ENCODE measurements around the gene EXD2.
"Not testable (repeated sequence)": the region's sequence is repeated elsewhere in the genome, so short reads cannot be mapped to it uniquely, and the experiment has no call there.

EXD2 gene

GRCh38 chr14:69182580-69182979, 8.7 kb upstream of the EXD2 start:
- H3K79me2 ChIP-seq (ENCODE audit: control insufficient read depth, insufficient read depth, low read length, poor library complexity); DNase-seq; H4K91ac ChIP-seq (ENCODE audit: low read depth, low read length); H4K12ac ChIP-seq (ENCODE audit: low read depth, low read length); H3K27me3 ChIP-seq (ENCODE audit: insufficient read depth, low read length); H3K36me3 ChIP-seq (ENCODE audit: control insufficient read depth in 1 of 2, insufficient read depth in 2 of 2, low read length in 2 of 2); H3K4me1 ChIP-seq (ENCODE audit: control insufficient read depth in 1 of 2, insufficient read depth in 2 of 2, low read length in 2 of 2); H3K9me3 ChIP-seq (ENCODE audit: insufficient read depth, low read depth, low read length); H2BK5ac ChIP-seq (ENCODE audit: low read depth, low read length, poor library complexity); H2BK12ac ChIP-seq (ENCODE audit: low read length); H3K27ac ChIP-seq (ENCODE audit: low read depth, low read length); H3K14ac ChIP-seq (ENCODE audit: low read length); H2AK5ac ChIP-seq (ENCODE audit: low read length); H3K79me1 ChIP-seq (ENCODE audit: low read length); H3K4ac ChIP-seq (ENCODE audit: low read depth, low read length); H3K9ac ChIP-seq (ENCODE audit: low read length); H3K4me3 ChIP-seq (ENCODE audit: low read depth, low read length); H2BK120ac ChIP-seq (ENCODE audit: insufficient read depth, low read length, poor library complexity); H4K8ac ChIP-seq (ENCODE audit: low read depth, low read length); H3K23ac ChIP-seq (ENCODE audit: low read length); H3K4me2 ChIP-seq (ENCODE audit: low read length); H3K18ac ChIP-seq (ENCODE audit: low read length); H2AFZ ChIP-seq (ENCODE audit: insufficient read depth, low read length, poor library complexity): not testable (repeated sequence)
- WGBS (ENCODE audit: extremely low coverage, insufficient coverage, insufficient read length) = no CpG with 5 or more reads among the region's 1 CpG

GRCh38 chr14:69183735-69184134, 7.6 kb upstream of the EXD2 start:
- H3K36me3 ChIP-seq (ENCODE audit: control insufficient read depth in 1 of 2, insufficient read depth in 2 of 2, low read length in 2 of 2) = no peaks in the 10 kb centered on the region
- no peak overlapping the region for H2AK5ac ChIP-seq (ENCODE audit: low read length)
- H4K8ac ChIP-seq (ENCODE audit: low read depth, low read length) = no peak overlapping the region
- WGBS (ENCODE audit: extremely low coverage, insufficient coverage, insufficient read length) = no CpG with 5 or more reads among the region's 4 CpGs
- H2BK5ac ChIP-seq (ENCODE audit: low read depth, low read length, poor library complexity) = no peak overlapping the region
- no peaks in the 10 kb centered on the region for H3K27me3 ChIP-seq (ENCODE audit: insufficient read depth, low read length)
- no peaks in the 10 kb centered on the region for H3K79me1 ChIP-seq (ENCODE audit: low read length)
- H3K4me2 ChIP-seq (ENCODE audit: low read length) = no peak overlapping the region
- H3K4me3 ChIP-seq (ENCODE audit: low read depth, low read length) = no peak overlapping the region
- no peak overlapping the region for H2BK12ac ChIP-seq (ENCODE audit: low read length)
- H3K79me2 ChIP-seq (ENCODE audit: control insufficient read depth, insufficient read depth, low read length, poor library complexity) = no peaks in the 10 kb centered on the region
- no peak overlapping the region for H3K14ac ChIP-seq (ENCODE audit: low read length)
- DNase-seq = no peak
- H2BK120ac ChIP-seq (ENCODE audit: insufficient read depth, low read length, poor library complexity) = no peak overlapping the region
- H3K9ac ChIP-seq (ENCODE audit: low read length) = no peak overlapping the region
- H3K27ac ChIP-seq (ENCODE audit: low read depth, low read length) = no peak overlapping the region
- H3K4ac ChIP-seq (ENCODE audit: low read depth, low read length) = no peak overlapping the region
- no peak overlapping the region for H3K23ac ChIP-seq (ENCODE audit: low read length)
- H3K4me1 ChIP-seq (ENCODE audit: control insufficient read depth in 1 of 2, insufficient read depth in 2 of 2, low read length in 2 of 2) = no peaks in the 10 kb centered on the region
- no peak overlapping the region for H4K91ac ChIP-seq (ENCODE audit: low read depth, low read length)
- no peaks in the 10 kb centered on the region for H3K9me3 ChIP-seq (ENCODE audit: insufficient read depth, low read depth, low read length)
- H2AFZ ChIP-seq (ENCODE audit: insufficient read depth, low read length, poor library complexity) = no peak overlapping the region
- no peak overlapping the region for H4K12ac ChIP-seq (ENCODE audit: low read depth, low read length)
- H3K18ac ChIP-seq (ENCODE audit: low read length) = no peak overlapping the region

- Histone ChIP-seq H3K4me2 (ENCODE audit: low read length) (no peak overlapping the region), H3K36me3 (ENCODE audit: control insufficient read depth in 1 of 2, insufficient read depth in 2 of 2, low read length in 2 of 2) (no peaks in the 10 kb centered on the region)
Measured at GRCh38 chr14:69190191-69190590, 1.1 kb upstream of the EXD2 start.

GRCh38 chr14:69193721-69194120, 2.4 kb downstream of the EXD2 start:
- Histone ChIP-seq H2AK5ac (ENCODE audit: low read length) (no peak overlapping the region), H3K4me3 (ENCODE audit: low read depth, low read length) (no peak overlapping the region), H3K4ac (ENCODE audit: low read depth, low read length) (no peak overlapping the region), H3K79me2 (ENCODE audit: control insufficient read depth, insufficient read depth, low read length, poor library complexity) (peaks cover 3% of the 10 kb centered on the region), H3K23ac (ENCODE audit: low read length) (no peak overlapping the region), H3K9me3 (ENCODE audit: insufficient read depth, low read depth, low read length) (no peaks in the 10 kb centered on the region), H2BK120ac (ENCODE audit: insufficient read depth, low read length, poor library complexity) (no peak overlapping the region), H2BK12ac (ENCODE audit: low read length) (no peak overlapping the region), H2BK5ac (ENCODE audit: low read depth, low read length, poor library complexity) (no peak overlapping the region), H3K9ac (ENCODE audit: low read length) (no peak overlapping the region), H3K4me2 (ENCODE audit: low read length) (no peak overlapping the region), H4K12ac (ENCODE audit: low read depth, low read length) (no peak overlapping the region), H3K18ac (ENCODE audit: low read length) (no peak overlapping the region), H3K36me3 (ENCODE audit: control insufficient read depth in 1 of 2, insufficient read depth in 2 of 2, low read length in 2 of 2) (no peaks in the 10 kb centered on the region), H4K8ac (ENCODE audit: low read depth, low read length) (no peak overlapping the region), H3K79me1 (ENCODE audit: low read length) (peaks cover 5% of the 10 kb centered on the region), H3K27ac (ENCODE audit: low read depth, low read length) (no peak overlapping the region), H2AFZ (ENCODE audit: insufficient read depth, low read length, poor library complexity) (no peak overlapping the region), H3K14ac (ENCODE audit: low read length) (no peak overlapping the region), H4K91ac (ENCODE audit: low read depth, low read length) (no peak overlapping the region), H3K27me3 (ENCODE audit: insufficient read depth, low read length) (no peaks in the 10 kb centered on the region), H3K4me1 (ENCODE audit: control insufficient read depth in 1 of 2, insufficient read depth in 2 of 2, low read length in 2 of 2) (no peaks in the 10 kb centered on the region)
- DNase-seq = no peak
- no CpG with 5 or more reads among the region's 5 CpGs for WGBS (ENCODE audit: extremely low coverage, insufficient coverage, insufficient read length)

More at GRCh38 chr14:69190191-69190590, 1.1 kb upstream of the EXD2 start:
- Histone ChIP-seq H3K9me3 (ENCODE audit: insufficient read depth, low read depth, low read length) (no peaks in the 10 kb centered on the region), H4K8ac (ENCODE audit: low read depth, low read length) (no peak overlapping the region), H2BK12ac (ENCODE audit: low read length) (no peak overlapping the region), H3K4me1 (ENCODE audit: control insufficient read depth in 1 of 2, insufficient read depth in 2 of 2, low read length in 2 of 2) (no peaks in the 10 kb centered on the region), H3K14ac (ENCODE audit: low read length) (no peak overlapping the region), H3K18ac (ENCODE audit: low read length) (no peak overlapping the region), H4K12ac (ENCODE audit: low read depth, low read length) (no peak overlapping the region), H2BK5ac (ENCODE audit: low read depth, low read length, poor library complexity) (no peak overlapping the region), H2AFZ (ENCODE audit: insufficient read depth, low read length, poor library complexity) (no peak overlapping the region), H4K91ac (ENCODE audit: low read depth, low read length) (no peak overlapping the region), H2BK120ac (ENCODE audit: insufficient read depth, low read length, poor library complexity) (no peak overlapping the region), H3K4ac (ENCODE audit: low read depth, low read length) (no peak overlapping the region), H3K4me3 (ENCODE audit: low read depth, low read length) (no peak overlapping the region), H3K79me1 (ENCODE audit: low read length) (peaks cover 5% of the 10 kb centered on the region), H3K79me2 (ENCODE audit: control insufficient read depth, insufficient read depth, low read length, poor library complexity) (peaks cover 3% of the 10 kb centered on the region), H3K23ac (ENCODE audit: low read length) (no peak overlapping the region), H3K27ac (ENCODE audit: low read depth, low read length) (no peak overlapping the region), H3K27me3 (ENCODE audit: insufficient read depth, low read length) (no peaks in the 10 kb centered on the region), H2AK5ac (ENCODE audit: low read length) (no peak overlapping the region), H3K9ac (ENCODE audit: low read length) (no peak overlapping the region)
- DNase-seq = no peak
- no CpG with 5 or more reads among the region's 2 CpGs for WGBS (ENCODE audit: extremely low coverage, insufficient coverage, insufficient read length)

All from trophoblast cell (in vitro differentiated cells and primary cell).